ENCODE results near the gene EPOP. TPM values are rescaled to one million over a fixed set of nuclear protein-coding genes. Genes with fewer than 3 reads are reported as not detected.

EPOP gene
- total and polyA plus RNA-seq, 2 experiments from 2014 or later = 2.0 to 13.4 TPM

DNA sequence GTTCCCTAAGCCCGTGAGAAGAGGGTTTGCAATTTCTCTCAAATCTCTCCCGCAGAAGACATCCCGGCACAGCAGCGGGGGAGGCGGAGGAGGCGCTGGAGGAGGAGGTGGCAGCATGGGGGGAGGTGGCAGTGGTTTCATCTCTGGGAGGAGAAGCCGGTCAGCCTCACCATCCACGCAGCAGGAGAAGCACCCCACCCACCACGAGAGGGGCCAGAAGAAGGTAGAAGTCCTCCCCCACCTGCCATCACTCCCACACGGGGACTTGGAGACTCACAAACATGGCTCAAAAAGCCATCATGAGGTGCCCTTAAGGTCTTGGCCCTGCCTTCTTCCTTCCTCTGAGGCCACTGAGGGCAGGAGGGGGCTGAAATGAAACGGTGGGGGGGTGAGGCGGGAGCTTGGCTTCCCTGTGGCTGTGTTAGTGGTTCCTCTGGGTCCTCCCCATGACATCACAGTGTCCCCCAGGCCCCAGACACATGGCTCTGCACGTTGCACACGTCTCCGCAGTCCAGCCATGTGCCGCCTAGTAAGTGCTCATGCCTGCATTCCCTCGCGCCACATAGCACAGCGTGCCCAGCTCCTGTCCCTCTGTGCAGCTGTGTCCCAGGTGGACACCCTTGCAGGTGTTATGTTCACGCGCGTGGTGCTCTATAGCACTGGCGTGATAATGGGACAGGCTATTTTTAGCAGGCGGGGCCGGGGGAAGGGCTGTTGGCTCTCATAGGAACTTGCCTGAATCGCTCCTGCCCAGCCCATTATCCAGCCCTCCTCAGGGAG lies 37.2 kb upstream of the EPOP start:
- H3K27me3 ChIP-seq = no peaks in the 10 kb centered on the region
- peak in 1 of 2 donors; percentile 58 for DNase-seq (ENCODE audit: low read depth in 1 of 2, low spot score in 1 of 2)
- H3K4me3 ChIP-seq = no peak overlapping the region
- no peak overlapping the region for H3K27ac ChIP-seq
- TF ChIP-seq CTCF (IDR thresholded peaks at IDR 0.05; ENCODE audit: low read depth, low read length) = no peak
- peaks cover 17% of the 10 kb centered on the region for H3K4me1 ChIP-seq (ENCODE audit: low read depth)
- no peaks in the 10 kb centered on the region for H3K9me3 ChIP-seq (ENCODE audit: low read depth)
- H3K36me3 ChIP-seq = peaks cover 15% of the 10 kb centered on the region

DNA sequence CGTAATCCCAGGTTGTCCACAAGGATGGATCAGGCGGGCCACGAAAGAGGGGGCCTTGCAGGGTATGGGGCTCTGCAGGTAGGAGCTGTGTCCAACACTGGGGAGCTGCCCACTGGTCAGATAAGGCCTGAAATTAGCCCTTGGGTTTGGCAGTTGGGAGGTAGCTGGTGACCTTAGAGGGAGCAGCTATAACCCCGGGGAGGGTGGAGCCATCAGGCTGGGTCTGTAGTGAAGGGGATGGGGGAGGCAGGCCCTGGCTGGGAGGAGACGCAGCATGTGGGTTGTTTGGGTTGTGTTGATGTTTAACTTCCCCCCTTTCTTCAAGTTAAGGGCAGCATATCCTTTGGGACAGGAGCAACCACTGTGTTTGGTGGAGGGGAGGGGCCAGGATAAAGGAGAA lies 36.2 kb upstream of the EPOP start:
- no peak for TF ChIP-seq CTCF (IDR thresholded peaks at IDR 0.05; ENCODE audit: low read depth, low read length)
- H3K4me3 ChIP-seq = no peak overlapping the region
- peaks cover 17% of the 10 kb centered on the region for H3K4me1 ChIP-seq (ENCODE audit: low read depth)
- peaks cover 10% of the 10 kb centered on the region for H3K36me3 ChIP-seq
- H3K9me3 ChIP-seq (ENCODE audit: low read depth) = no peaks in the 10 kb centered on the region
- DNase-seq (ENCODE audit: low read depth in 1 of 2, low spot score in 1 of 2) = no peak
- H3K27me3 ChIP-seq = no peaks in the 10 kb centered on the region
- no peak overlapping the region for H3K27ac ChIP-seq

DNA sequence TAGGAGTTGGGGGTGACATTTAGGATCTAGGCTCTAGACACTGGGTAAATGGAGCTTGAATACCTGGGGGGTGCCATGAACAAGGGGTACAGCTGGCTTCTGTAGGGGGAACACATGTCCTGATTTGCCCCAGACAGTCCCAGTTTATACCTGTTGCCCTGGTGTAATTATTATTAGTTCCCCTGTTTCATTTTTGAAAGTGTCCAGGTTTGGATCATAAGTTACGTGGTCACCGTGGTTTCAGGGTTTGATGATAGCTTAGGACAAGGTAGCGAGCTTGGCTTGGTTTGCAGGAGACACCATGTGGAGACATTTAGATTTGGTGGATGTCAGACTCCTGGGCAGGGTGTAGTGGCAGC lies 35.8 kb upstream of the EPOP start:
- H3K4me1 ChIP-seq (ENCODE audit: low read depth) = peaks cover 17% of the 10 kb centered on the region
- peaks cover 10% of the 10 kb centered on the region for H3K36me3 ChIP-seq
- no peak for TF ChIP-seq CTCF (IDR thresholded peaks at IDR 0.05; ENCODE audit: low read depth, low read length)
- no peak for DNase-seq (ENCODE audit: low read depth in 1 of 2, low spot score in 1 of 2)
- no peaks in the 10 kb centered on the region for H3K27me3 ChIP-seq
- no peaks in the 10 kb centered on the region for H3K9me3 ChIP-seq (ENCODE audit: low read depth)
- no peak overlapping the region for H3K27ac ChIP-seq
- H3K4me3 ChIP-seq = no peak overlapping the region

DNA sequence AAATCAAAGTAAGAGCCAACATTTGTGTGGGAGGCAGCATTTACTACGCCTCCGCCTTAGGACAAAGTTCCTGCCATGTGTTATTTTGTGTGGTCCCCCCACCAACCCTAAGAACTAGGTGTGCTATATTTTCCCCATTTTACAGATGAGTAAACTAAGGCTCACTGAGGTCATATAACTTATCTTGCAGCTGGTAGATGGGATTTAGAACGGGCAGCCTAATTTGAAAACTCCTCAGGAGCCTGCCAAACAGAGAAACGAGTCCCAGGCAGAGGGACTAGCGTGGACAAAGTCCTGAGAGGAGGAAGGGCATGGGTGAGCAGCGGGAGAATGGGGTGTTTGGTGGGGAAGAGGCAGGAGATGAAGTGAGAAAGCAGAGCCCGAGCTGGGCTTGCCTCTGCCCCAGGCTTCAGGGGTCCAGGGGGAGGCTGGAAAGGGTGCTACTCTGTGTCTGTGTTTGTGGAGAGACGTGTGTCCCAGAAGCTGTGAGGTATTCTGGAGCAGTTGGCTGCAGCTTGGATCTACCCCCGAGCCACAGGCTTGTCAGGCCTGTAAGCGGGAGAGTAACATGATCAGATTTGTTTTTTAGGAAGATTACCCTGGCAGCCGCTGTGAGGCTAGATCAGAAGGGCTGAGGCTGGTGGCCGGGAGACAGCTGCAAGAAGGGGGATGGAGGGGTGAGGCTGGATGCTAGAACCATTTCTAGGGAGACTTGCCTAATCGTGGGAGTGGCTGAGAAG lies 35.3 kb upstream of the EPOP start:
- no peak for DNase-seq (ENCODE audit: low read depth in 1 of 2, low spot score in 1 of 2)
- Histone ChIP-seq H3K4me1 (ENCODE audit: low read depth) (peaks cover 17% of the 10 kb centered on the region), H3K9me3 (ENCODE audit: low read depth) (no peaks in the 10 kb centered on the region), H3K36me3 (peaks cover 10% of the 10 kb centered on the region), H3K4me3 (no peak overlapping the region), H3K27ac (no peak overlapping the region), H3K27me3 (no peaks in the 10 kb centered on the region)
- no peak for TF ChIP-seq CTCF (IDR thresholded peaks at IDR 0.05; ENCODE audit: low read depth, low read length)

- Histone ChIP-seq H3K4me3 (no peak overlapping the region), H3K27ac (no peak overlapping the region), H3K27me3 (no peaks in the 10 kb centered on the region), H3K9me3 (ENCODE audit: low read depth) (no peaks in the 10 kb centered on the region), H3K4me1 (ENCODE audit: low read depth) (peaks cover 17% of the 10 kb centered on the region), H3K36me3 (peaks cover 6% of the 10 kb centered on the region)
- no peak for DNase-seq (ENCODE audit: low read depth in 1 of 2, low spot score in 1 of 2)
- no peak for TF ChIP-seq CTCF (IDR thresholded peaks at IDR 0.05; ENCODE audit: low read depth, low read length)
Observed at GRCh38 chr17:38709104-38709820, 34.5 kb upstream of the EPOP start.

Data from cardiac muscle cell (in vitro differentiated cells and primary cell).